ENCODE measurements around the gene RECK. TPM values are rescaled to one million over a fixed set of nuclear protein-coding genes. Genes with fewer than 3 reads are reported as not detected.

Gene RECK
- total RNA-seq, 1 donor from 2014 or later, result 25.7 TPM

GRCh38 chr9:36118201-36118600 lies 81.5 kb downstream of the RECK start:
- no peak overlapping the region for H3K27ac Mint-ChIP-seq (ENCODE audit: unreplicated experiment)
- H3K9me3 Mint-ChIP-seq (ENCODE audit: unreplicated experiment), result no peaks in the 10 kb centered on the region
- DNase-seq (ENCODE audit: extremely low spot score, unreplicated experiment), result no peak
- no peaks in the 10 kb centered on the region for H3K27me3 Mint-ChIP-seq (ENCODE audit: unreplicated experiment)
- no peaks in the 10 kb centered on the region for H3K4me1 Mint-ChIP-seq (ENCODE audit: unreplicated experiment)
- H3K4me3 Mint-ChIP-seq (ENCODE audit: unreplicated experiment), result no peak overlapping the region
- peaks cover 43% of the 10 kb centered on the region for H3K36me3 Mint-ChIP-seq (ENCODE audit: unreplicated experiment)
- TF ChIP-seq, protein P1, sequence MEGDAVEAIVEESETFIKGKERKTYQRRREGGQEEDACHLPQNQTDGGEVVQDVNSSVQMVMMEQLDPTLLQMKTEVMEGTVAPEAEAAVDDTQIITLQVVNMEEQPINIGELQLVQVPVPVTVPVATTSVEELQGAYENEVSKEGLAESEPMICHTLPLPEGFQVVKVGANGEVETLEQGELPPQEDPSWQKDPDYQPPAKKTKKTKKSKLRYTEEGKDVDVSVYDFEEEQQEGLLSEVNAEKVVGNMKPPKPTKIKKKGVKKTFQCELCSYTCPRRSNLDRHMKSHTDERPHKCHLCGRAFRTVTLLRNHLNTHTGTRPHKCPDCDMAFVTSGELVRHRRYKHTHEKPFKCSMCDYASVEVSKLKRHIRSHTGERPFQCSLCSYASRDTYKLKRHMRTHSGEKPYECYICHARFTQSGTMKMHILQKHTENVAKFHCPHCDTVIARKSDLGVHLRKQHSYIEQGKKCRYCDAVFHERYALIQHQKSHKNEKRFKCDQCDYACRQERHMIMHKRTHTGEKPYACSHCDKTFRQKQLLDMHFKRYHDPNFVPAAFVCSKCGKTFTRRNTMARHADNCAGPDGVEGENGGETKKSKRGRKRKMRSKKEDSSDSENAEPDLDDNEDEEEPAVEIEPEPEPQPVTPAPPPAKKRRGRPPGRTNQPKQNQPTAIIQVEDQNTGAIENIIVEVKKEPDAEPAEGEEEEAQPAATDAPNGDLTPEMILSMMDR (IDR thresholded peaks at IDR 0.05), result no peak

- TF ChIP-seq, protein P1 (IDR thresholded peaks at IDR 0.05), result no peak
- no peak for DNase-seq (ENCODE audit: extremely low spot score, unreplicated experiment)
- no peaks in the 10 kb centered on the region for H3K27me3 Mint-ChIP-seq (ENCODE audit: unreplicated experiment)
- H3K4me3 Mint-ChIP-seq (ENCODE audit: unreplicated experiment), result no peak overlapping the region
- no peaks in the 10 kb centered on the region for H3K9me3 Mint-ChIP-seq (ENCODE audit: unreplicated experiment)
- peaks cover 43% of the 10 kb centered on the region for H3K36me3 Mint-ChIP-seq (ENCODE audit: unreplicated experiment)
- no peaks in the 10 kb centered on the region for H3K4me1 Mint-ChIP-seq (ENCODE audit: unreplicated experiment)
- H3K27ac Mint-ChIP-seq (ENCODE audit: unreplicated experiment), result no peak overlapping the region
Measured at GRCh38 chr9:36118706-36119105, 82.0 kb downstream of the RECK start.

GRCh38 chr9:36119476-36119875 lies 82.8 kb downstream of the RECK start:
- TF ChIP-seq, protein P1 (IDR thresholded peaks at IDR 0.05), result no peak
- Mint-ChIP-seq H3K27me3 (ENCODE audit: unreplicated experiment) (no peaks in the 10 kb centered on the region), H3K27ac (ENCODE audit: unreplicated experiment) (no peak overlapping the region), H3K4me3 (ENCODE audit: unreplicated experiment) (no peak overlapping the region), H3K9me3 (ENCODE audit: unreplicated experiment) (no peaks in the 10 kb centered on the region), H3K4me1 (ENCODE audit: unreplicated experiment) (no peaks in the 10 kb centered on the region), H3K36me3 (ENCODE audit: unreplicated experiment) (peaks cover 45% of the 10 kb centered on the region)
- no peak for DNase-seq (ENCODE audit: extremely low spot score, unreplicated experiment)

DNA sequence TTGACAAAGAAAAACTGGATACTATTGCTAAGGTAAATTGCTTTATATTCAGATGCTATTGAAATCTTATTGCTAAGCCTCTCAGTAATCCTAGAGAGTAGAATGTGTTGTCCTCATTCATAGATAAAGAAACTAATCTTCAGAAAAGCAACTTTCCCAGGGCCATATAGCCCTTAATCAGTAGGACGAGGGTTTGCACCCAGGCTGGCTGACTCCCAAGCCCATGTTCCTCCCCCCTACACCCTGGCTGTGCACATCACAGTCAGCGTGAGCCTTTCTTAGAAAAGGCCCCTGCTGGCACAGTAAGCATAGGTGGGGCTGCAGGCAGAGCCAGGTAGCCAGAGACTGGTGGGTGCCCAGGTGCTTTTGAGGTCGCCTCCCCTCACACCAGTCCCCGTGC lies 84.0 kb downstream of the RECK start:
- no peaks in the 10 kb centered on the region for H3K4me1 Mint-ChIP-seq (ENCODE audit: unreplicated experiment)
- no peak overlapping the region for H3K4me3 Mint-ChIP-seq (ENCODE audit: unreplicated experiment)
- no peak for DNase-seq (ENCODE audit: extremely low spot score, unreplicated experiment)
- no peaks in the 10 kb centered on the region for H3K27me3 Mint-ChIP-seq (ENCODE audit: unreplicated experiment)
- H3K9me3 Mint-ChIP-seq (ENCODE audit: unreplicated experiment), result no peaks in the 10 kb centered on the region
- H3K27ac Mint-ChIP-seq (ENCODE audit: unreplicated experiment), result no peak overlapping the region
- TF ChIP-seq, protein P1 (IDR thresholded peaks at IDR 0.05), result no peak
- H3K36me3 Mint-ChIP-seq (ENCODE audit: unreplicated experiment), result peaks cover 50% of the 10 kb centered on the region

DNA sequence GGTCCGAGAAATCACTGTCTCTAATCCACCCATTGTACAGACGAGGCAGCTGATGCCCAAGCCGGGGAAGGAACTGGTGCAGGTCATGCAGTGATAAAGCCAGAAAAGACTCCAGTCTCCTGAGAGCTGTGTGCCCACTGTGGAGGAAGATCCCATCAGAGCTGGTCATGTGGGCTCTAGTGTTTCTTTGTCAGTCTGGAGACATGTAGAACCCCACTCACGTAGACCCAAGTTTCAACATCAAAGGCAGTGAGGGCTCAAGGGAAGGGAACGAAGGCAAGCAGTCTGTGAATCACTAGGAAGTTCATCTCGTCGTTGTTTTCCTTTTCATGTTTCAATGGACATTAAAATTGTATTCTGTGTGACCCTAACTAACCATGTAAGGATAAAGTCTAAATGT lies 85.3 kb downstream of the RECK start:
- no peaks in the 10 kb centered on the region for H3K27me3 Mint-ChIP-seq (ENCODE audit: unreplicated experiment)
- no peak for DNase-seq (ENCODE audit: extremely low spot score, unreplicated experiment)
- TF ChIP-seq, protein P1 (IDR thresholded peaks at IDR 0.05), result no peak
- H3K9me3 Mint-ChIP-seq (ENCODE audit: unreplicated experiment), result no peaks in the 10 kb centered on the region
- H3K27ac Mint-ChIP-seq (ENCODE audit: unreplicated experiment), result no peak overlapping the region
- H3K36me3 Mint-ChIP-seq (ENCODE audit: unreplicated experiment), result peaks cover 44% of the 10 kb centered on the region
- peaks cover 3% of the 10 kb centered on the region for H3K4me1 Mint-ChIP-seq (ENCODE audit: unreplicated experiment)
- no peak overlapping the region for H3K4me3 Mint-ChIP-seq (ENCODE audit: unreplicated experiment)

Data from osteocyte (in vitro differentiated cells).